ENCODE results near the gene TRIM38.
"Not testable (repeated sequence)": the region's sequence is repeated elsewhere in the genome, so short reads cannot be mapped to it uniquely, and the experiment has no call there.

Gene TRIM38

DNA sequence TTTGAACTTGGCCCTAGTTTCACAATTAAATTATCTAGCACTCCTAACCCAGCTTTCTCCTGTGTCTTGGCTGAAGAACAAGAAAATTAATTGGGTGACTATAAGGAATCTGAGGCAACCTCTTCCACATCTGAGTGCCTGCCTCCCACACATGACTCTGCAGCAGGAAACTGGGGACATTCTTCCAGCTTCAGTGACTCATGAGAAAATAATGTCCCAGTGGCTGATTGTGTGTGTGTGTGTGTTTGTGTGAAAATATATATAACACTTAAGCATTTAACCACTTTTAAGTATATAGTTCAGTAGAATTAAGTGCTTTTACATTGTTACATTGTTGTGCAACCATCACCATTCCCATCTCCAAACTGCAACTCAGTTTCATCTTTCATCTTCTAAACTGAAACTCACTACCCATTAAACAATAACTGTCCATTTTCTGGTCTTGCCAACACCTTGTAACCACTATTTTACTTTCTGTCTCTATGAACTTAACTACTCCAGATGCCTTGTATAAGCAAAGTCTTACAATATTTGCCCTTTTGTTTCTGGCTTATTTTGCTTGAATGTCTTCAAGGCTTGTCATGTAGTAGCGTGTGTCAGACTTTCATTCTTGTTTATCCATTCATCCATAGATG lies 8.7 kb downstream of the TRIM38 start:
- no peak for DNase-seq (ENCODE audit: low read depth in 2 of 2)

GRCh38 chr6:25972128-25972527 lies 9.5 kb downstream of the TRIM38 start:
- DNase-seq (ENCODE audit: low read depth in 2 of 2), result no peak

DNA sequence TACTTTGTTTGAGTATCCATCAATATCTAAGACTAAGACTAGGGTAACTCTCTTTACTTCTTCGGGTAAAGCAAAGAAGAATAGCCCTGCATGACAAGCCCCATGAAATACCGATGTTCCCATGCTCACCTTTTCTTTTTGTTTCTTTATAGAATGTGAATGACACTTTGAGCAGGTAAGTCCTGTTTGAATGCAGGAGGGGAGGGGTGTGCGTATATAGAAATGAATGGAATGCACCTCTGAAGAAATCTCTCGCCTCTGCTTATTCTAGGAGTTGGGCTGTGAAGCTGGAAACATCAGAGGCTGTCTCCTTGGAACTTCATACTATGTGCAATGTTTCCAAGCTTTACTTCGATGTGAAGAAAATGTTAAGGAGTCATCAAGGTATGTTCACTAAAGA lies 10.3 kb downstream of the TRIM38 start:
- DNase-seq (ENCODE audit: low read depth in 2 of 2), result no peak

DNA sequence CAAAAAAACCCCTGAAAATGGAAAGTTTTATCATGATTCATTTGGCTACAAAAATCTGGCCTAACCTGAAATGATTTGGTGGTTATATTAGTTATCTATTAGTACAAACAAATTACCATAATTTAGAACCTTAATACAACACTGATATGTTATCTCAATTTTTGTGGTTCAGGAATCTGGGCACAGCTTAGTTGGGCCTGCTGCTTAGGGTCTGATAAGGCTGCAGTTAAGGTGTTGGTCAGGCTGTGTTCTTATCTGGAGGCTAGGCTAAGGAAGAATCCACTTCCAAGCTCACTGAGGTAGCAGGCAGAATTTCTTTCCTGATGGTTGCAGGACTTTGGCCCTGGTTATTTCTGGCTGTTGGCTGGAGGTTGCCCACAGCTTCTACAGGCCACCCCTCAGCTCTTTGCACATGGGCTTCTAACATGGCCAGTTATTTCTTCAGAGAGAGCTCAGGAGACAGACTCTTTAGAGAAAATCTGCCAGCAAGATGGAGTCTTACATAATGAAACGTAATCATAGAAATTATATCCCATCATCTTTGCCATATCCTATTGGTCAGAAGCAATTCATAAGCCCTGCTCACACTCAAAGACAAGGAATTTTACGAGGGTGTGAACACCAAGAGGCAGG lies 11.4 kb downstream of the TRIM38 start:
- DNase-seq (ENCODE audit: low read depth in 2 of 2), result no peak

- no peak for DNase-seq (ENCODE audit: low read depth in 2 of 2)
Observed at GRCh38 chr6:25975923-25976560, 13.4 kb downstream of the TRIM38 start.

DNA sequence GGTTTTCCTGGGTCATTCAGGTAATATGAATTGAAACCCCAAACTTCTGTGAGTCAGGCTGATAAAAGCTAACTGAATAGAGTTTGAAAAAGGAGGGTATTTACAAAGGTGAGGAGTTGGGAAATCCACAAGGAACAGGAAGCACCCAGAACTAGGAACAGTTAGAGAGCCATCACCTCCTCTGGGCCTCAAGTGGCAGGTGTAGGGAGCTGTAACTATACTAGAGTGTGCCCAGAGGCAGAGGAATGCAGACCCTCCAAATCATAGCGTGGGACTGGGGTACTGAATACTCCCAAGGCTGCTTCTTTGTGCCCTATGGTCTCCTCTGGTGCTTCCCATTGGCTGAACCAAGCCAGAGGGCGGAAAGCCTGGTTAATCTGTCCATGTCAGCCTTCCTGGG lies 18.3 kb downstream of the TRIM38 start:
- no peak for DNase-seq (ENCODE audit: low read depth in 2 of 2)

GRCh38 chr6:25981568-25982263 lies 19.1 kb downstream of the TRIM38 start:
- no peak for DNase-seq (ENCODE audit: low read depth in 2 of 2)

- no peak for DNase-seq (ENCODE audit: low read depth in 2 of 2)
Observed at GRCh38 chr6:25984265-25984664, 21.7 kb downstream of the TRIM38 start.

DNA sequence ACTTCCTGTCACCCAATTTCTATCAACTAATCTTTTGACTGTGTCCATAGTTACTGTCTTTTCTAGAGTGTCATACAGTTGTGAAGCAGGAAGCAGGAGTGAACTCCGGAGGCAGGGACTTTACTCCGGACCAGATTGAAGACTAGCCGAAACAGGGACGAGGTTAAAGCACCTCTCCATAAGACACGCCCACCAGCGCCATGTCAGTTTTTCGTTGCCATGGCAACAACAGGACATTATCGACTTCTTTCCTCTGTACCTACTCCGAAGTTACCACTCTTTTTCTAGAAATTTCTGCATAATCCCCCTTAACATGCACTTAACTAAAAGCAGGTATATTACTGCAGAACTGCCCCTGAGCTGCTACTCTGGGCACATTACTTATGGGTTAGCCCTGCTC lies 25.2 kb downstream of the TRIM38 start:
- DNase-seq (ENCODE audit: low read depth in 2 of 2), result no peak

DNA sequence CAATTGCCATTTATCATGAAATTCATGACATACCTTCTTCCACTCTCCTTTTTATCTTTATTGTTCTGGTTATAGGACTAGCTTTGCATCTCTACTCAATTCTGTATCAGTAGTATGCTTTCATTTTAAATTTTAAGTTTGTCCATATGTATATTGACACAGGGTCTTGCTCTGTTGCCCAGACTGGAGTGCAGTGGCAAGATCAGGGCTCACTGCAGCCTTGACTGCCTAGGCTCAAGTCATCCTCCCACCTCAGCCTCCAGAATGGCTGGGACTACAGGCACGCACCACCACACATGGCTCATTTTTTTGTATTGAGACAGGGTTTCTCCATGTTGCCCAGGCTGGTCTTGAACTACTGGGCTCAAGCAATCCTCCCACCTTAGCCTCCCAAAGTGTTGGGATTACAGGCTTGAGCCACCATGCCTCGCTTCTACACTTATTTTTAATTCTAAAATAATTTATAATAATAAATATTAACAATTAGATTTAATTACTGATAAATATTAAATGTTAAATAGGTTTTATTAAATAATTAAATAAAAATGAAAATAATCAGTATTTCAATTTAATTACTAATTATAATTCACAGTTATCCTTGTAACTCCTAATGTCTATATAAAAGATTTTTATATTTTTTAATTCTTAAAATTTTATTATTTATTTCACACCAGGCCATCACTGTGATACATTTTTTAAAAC lies 27.7 kb downstream of the TRIM38 start:
- no peak for DNase-seq (ENCODE audit: low read depth in 2 of 2)

DNA sequence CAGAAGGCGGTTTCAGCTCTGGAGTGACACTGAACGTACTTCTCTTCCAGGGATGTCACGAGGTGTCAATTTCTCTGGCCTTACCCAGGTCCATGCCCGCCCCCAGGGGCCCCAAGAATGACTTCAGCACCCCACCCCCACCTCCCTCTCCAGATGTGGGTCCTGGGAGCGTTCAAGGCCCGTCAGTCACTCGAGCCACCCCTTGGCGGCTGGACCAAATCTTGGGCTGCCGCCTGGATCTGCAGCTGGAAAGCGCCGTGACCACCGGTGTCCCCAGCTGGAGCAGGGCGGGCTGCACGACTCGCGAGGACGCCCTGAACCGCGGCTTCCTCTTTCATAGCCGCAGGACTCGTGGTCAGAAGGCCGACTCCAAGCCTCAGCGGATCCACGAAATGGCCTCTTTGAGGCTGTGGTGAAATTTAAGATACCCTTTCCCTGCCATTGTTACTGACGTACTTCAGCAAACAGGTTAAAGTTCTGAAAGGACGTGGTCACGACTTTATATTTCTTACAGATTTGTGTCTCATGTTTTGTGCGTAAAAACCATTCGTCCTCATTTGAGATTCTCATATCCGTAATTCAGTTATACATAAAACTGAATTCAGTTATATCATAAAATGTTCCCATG lies 29.3 kb downstream of the TRIM38 start:
- DNase-seq (ENCODE audit: low read depth in 2 of 2), result peak in 1 of 2 donors; percentile 13

DNA sequence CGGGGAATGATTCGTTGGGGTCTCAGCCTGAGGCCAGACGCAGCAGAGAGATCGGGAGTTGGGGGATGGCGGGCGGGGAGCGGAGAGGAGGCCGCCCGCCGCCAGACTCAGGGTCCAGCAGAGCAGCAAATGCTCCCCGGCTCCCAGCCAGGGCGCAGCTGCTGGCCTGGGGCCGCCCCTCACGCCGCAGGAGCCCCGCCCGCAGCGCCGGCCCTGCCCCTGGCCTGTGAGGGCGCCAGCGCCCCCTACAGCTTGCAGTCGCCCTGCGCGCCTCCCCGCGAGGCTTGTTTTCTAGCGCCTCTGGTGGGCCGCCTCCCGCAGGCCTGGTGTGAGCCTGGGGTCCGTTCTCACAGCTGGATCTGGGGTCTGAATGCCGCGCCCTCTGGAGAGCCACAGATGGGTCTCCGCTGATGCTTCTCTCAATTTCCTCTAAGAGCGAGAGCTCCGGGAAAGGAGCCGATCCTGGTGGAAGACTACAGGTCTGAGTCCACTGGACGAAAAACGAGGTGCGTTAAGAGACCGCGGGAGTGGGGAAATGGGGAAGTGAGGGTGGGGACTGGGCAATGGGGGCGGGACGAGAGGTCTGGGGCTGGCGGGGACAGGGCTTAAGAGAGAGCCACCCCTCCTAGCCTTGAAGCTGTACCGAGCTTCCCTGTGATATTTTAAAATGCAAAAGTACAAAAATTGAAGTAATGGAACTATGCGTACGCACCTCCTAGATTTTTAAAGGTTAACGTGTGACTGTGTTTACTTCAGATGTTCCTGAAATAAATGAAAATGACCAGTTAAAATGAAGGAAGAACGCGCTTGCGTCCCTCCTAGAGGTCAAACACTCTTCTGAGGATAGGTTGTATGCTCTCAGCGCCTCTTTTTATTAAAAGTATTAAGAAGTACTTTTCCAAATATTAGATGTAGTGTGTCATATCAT lies 30.1 kb downstream of the TRIM38 start:
- peak; percentile 87 to 93 for DNase-seq (ENCODE audit: low read depth in 2 of 2)

DNA sequence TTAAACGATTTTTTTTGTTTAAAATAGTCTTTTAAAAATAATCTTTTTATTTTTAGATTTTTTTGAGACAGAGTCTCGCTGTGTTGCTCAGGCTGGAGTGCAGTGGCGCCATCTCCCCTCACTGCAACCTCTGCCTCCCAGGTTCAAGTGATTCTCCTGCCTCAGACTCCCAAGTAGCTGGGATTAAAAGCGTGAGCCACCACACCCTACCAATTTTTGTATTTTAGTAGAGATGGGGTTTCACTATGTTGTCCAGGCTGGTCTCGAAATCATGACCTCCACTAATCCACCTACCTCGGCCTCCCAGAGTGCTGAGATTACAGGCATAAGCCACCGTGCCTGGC lies 30.7 kb downstream of the TRIM38 start:
- not testable (repeated sequence) for DNase-seq (ENCODE audit: low read depth in 2 of 2)

DNA sequence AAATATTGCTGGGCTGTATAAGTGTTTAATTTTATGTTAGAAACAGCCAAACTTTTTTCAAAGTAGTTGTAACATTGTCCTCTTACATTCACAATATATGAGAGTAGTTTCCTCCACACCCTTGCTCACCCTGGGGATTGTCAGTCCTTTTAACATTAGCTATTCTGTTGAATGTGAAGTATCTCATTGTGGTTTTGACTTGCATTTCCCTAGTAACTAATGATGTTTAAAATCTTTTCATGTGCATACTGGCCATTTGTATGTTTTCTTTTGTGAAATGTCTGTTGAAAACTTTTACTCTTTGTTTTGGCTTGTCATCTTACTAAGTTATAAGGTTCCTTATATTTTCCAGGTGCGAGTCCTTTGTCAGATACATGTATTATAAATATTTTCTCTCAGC lies 32.9 kb downstream of the TRIM38 start:
- DNase-seq (ENCODE audit: low read depth in 2 of 2), result no peak

- DNase-seq (ENCODE audit: low read depth in 2 of 2), result no peak
Observed at GRCh38 chr6:25997921-25998320, 35.3 kb downstream of the TRIM38 start.

DNA sequence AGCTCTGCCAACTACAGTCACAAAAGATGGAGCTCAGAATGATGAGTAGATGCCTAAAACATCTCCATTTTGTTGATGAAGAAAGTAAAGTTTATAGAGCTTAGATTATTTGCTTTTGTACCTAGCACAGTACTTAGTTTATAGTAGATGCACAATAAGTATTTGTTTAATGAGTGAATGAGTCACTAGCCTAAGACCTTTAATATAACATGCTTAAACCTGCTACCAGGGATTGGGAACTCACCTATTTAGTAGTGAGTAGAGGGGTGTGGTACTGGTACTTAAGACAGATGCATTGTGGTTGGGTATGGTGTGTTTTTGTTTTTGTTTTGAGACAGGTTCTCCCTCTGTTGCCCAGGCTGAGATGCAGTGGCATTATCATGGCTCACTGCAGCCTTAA lies 35.8 kb downstream of the TRIM38 start:
- no peak for DNase-seq (ENCODE audit: low read depth in 2 of 2)

DNA sequence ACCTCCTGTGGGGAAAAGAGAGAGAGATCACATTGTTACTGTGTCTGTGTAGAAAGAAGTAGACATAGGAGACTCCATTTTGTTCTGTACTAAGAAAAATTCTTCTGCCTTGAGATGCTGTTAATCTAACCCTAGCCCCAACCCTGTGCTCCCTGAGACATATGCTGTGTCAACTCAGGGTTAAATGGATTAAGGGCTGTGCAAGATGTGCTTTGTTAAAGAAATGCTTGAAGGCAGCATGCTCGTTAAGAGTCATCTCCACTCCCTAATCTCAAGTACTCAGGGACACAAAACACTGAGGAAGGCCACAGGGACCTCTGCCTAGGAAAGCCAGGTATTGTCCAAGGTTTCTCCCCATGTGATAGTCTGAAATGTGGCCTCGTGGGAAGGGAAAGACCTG lies 36.6 kb downstream of the TRIM38 start:
- not testable (repeated sequence) for DNase-seq (ENCODE audit: low read depth in 2 of 2)

- DNase-seq (ENCODE audit: low read depth in 2 of 2), result no peak
Observed at GRCh38 chr6:26000366-26001144, 38.0 kb downstream of the TRIM38 start.

DNA sequence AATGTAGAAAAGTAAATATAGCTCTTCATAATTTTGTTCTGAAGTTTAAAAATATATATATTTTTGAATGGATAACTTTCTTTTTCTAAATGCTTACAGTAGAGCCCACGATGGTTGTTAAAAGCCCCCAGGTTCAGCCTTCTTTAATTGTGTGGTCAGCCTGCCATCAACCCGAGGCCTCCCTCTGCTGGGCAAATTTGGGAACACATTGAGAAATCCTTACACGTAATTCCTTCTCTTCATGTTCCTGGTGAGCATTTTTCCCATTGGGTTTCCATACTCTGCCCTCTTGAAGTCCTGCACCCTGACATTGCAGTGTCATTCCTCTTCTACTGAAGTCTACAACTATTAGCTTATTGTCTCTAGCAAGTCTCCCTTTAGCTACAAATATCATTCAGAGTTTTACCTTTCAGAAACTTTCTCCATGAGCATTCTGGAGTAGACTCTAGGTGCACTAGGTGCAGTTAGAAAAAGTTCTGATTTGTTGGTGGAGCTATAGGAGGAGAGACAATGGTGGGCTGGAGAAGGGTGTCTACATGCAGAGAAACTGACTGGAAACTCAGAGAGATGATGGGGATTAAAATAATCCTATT lies 40.6 kb downstream of the TRIM38 start:
- DNase-seq (ENCODE audit: low read depth in 2 of 2), result no peak
